HL-60 (cell line): Measurements from ENCODE around the gene LMBR1.

Source experiments
- DNase-seq, 2 experiments: peaks; one replicate each; pipeline ENCODE4 v3.0.0-alpha.2; 2010 to 2020; ENCODE audit warnings: low read depth in 1 of 2, low spot score in 1 of 2
- H3K27ac ChIP-seq: fragments of 250-450 bp; sonication (Bioruptor Pico); replicated peaks from 2 replicates; pipeline ENCODE4 v1.5.1; 2020; ENCODE audit warnings: mild to moderate bottlenecking, moderate library complexity
- H3K27me3 ChIP-seq: fragments of 250-450 bp; sonication (Bioruptor Pico); 2 replicates; pipeline ENCODE4 v1.5.1; 2021; ENCODE audit warnings: mild to moderate bottlenecking, moderate library complexity; ENCODE audit not compliant: insufficient read depth, poor library complexity, severe bottlenecking
- H3K4me3 ChIP-seq: replicated peaks from 2 replicates; pipeline ENCODE4 v1.5.1; 2011; ENCODE audit warnings: mild to moderate bottlenecking, control low read depth, low read length; ENCODE audit not compliant: insufficient read depth
- GABPA ChIP-seq: IDR thresholded peaks from 2 replicates; pipeline ENCODE4 v1.6.1; 2012; ENCODE audit warnings: low read depth
- POLR2AphosphoS5 ChIP-seq: IDR thresholded peaks from 2 replicates; pipeline ENCODE4 v1.6.1; 2012; ENCODE audit warnings: low read depth
- SPI1 ChIP-seq: IDR thresholded peaks from 2 replicates; pipeline ENCODE4 v1.6.1; 2012; ENCODE audit warnings: low read depth, mild to moderate bottlenecking, borderline replicate concordance
- TF ChIP-seq, protein P1 (sequence below): IDR thresholded peaks from 2 replicates; pipeline ENCODE4 v1.6.1; 2012; ENCODE audit warnings: low read depth; ENCODE audit not compliant: insufficient replicate concordance
- TF ChIP-seq, protein P2 (sequence below): IDR thresholded peaks from one replicate; pipeline ENCODE4 v1.5.1; 2011; ENCODE audit warnings: low read length, control low read depth, inconsistent platforms; ENCODE audit not compliant: insufficient read depth

LMBR1 gene

DNA sequence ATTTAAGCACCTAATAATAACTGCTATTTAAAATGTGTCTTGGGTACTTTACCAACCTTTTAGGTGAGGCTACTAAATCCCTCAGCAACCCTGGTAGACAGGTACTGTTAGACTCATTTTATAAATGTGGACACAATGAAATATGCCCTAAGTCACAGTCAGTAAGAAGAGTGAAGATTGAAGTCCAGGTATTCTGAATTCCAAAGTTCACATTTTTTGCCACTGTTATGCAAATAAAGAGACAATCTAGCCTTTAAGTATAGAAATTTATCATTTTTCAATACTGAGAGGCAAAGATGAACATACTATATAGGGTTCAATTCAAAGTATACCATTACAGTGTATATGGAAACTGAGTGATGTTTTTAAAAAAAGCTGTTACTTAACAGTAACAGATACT, 102.7 kb downstream of the LMBR1 start:
- Histone ChIP-seq H3K27me3 (no peaks in the 10 kb centered on the region), H3K27ac (no peak overlapping the region), H3K4me3 (no peak overlapping the region)
- TF ChIP-seq POLR2AphosphoS5, result no peak
- no peak for TF ChIP-seq SPI1
- TF ChIP-seq, protein P1, sequence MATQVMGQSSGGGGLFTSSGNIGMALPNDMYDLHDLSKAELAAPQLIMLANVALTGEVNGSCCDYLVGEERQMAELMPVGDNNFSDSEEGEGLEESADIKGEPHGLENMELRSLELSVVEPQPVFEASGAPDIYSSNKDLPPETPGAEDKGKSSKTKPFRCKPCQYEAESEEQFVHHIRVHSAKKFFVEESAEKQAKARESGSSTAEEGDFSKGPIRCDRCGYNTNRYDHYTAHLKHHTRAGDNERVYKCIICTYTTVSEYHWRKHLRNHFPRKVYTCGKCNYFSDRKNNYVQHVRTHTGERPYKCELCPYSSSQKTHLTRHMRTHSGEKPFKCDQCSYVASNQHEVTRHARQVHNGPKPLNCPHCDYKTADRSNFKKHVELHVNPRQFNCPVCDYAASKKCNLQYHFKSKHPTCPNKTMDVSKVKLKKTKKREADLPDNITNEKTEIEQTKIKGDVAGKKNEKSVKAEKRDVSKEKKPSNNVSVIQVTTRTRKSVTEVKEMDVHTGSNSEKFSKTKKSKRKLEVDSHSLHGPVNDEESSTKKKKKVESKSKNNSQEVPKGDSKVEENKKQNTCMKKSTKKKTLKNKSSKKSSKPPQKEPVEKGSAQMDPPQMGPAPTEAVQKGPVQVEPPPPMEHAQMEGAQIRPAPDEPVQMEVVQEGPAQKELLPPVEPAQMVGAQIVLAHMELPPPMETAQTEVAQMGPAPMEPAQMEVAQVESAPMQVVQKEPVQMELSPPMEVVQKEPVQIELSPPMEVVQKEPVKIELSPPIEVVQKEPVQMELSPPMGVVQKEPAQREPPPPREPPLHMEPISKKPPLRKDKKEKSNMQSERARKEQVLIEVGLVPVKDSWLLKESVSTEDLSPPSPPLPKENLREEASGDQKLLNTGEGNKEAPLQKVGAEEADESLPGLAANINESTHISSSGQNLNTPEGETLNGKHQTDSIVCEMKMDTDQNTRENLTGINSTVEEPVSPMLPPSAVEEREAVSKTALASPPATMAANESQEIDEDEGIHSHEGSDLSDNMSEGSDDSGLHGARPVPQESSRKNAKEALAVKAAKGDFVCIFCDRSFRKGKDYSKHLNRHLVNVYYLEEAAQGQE, result no peak
- no peak for TF ChIP-seq GABPA
- TF ChIP-seq, protein P2, sequence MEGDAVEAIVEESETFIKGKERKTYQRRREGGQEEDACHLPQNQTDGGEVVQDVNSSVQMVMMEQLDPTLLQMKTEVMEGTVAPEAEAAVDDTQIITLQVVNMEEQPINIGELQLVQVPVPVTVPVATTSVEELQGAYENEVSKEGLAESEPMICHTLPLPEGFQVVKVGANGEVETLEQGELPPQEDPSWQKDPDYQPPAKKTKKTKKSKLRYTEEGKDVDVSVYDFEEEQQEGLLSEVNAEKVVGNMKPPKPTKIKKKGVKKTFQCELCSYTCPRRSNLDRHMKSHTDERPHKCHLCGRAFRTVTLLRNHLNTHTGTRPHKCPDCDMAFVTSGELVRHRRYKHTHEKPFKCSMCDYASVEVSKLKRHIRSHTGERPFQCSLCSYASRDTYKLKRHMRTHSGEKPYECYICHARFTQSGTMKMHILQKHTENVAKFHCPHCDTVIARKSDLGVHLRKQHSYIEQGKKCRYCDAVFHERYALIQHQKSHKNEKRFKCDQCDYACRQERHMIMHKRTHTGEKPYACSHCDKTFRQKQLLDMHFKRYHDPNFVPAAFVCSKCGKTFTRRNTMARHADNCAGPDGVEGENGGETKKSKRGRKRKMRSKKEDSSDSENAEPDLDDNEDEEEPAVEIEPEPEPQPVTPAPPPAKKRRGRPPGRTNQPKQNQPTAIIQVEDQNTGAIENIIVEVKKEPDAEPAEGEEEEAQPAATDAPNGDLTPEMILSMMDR, result no peak
- DNase-seq, result no peak

DNA sequence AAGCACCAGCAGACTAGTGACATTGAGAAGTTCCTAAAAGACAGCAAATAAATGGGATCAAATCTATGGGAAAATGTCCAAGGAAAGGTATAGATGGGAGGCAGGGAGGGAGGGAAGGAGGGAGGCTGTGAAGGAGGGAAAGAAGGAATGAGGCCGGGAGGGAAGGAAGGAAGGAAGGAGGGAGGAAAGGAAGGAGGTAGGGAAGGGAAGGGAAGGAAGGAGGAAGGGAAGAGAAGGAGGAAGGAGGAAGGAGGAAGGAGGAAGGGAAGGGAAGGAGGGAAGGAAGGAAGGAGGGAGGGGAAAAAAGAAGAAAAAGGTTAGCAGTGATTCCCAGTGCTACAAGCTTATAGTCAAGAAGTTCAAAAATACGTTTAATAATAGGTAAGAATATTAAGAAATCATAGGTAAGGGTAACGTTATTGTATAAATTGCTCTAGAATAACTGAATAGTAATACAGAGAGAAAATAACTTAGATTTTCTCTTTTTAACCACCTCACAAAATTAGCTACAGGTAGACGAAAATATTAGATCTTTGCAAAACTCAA, 106.9 kb downstream of the LMBR1 start:
- TF ChIP-seq SPI1 (no peak), GABPA (no peak), POLR2AphosphoS5 (no peak)
- TF ChIP-seq, protein P2, result no peak
- TF ChIP-seq, protein P1, result no peak
- no peaks in the 10 kb centered on the region for H3K27me3 ChIP-seq
- no peak overlapping the region for H3K4me3 ChIP-seq
- no peak overlapping the region for H3K27ac ChIP-seq
- no peak for DNase-seq

DNA sequence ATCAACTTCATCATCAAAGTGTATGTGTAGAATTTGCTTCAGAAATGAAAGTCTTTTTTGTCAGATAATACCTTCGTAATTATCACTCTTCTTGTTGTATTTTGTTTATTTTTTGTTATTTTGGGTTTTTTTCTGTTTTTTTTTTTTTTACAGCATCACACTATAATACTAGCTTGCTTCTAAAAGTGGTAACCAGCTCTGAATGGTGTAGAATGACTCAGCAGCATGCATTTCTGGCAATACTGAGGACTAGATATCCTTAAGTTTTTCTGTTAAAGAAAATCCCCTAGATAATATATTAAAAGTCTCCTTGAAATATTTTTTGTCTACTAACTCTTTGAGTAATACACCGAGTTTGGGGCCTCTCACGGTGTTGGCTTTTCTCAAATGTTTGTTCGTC, 109.1 kb downstream of the LMBR1 start:
- DNase-seq, result no peak
- Histone ChIP-seq H3K27me3 (no peaks in the 10 kb centered on the region), H3K4me3 (no peak overlapping the region), H3K27ac (no peak overlapping the region)
- TF ChIP-seq, protein P1, result no peak
- TF ChIP-seq, protein P2, result no peak
- no peak for TF ChIP-seq GABPA
- no peak for TF ChIP-seq SPI1
- TF ChIP-seq POLR2AphosphoS5, result no peak
